ENCODE data around the gene NAV2. TPM values are rescaled to one million over a fixed set of nuclear protein-coding genes. Genes with fewer than 3 reads are reported as not detected.

NAV2 gene
- polyA plus RNA-seq, 1 donor (not counting 4 experiments of a cell fraction or from before 2014, with no cell fraction given) = 4.0 TPM

GRCh38 chr11:19836666-19837065 lies 124.0 kb downstream of the NAV2 start:
- Histone ChIP-seq H3K27ac (ENCODE audit: control insufficient read depth, insufficient read depth, low read length) (no peak overlapping the region), H3K27me3 (ENCODE audit: control insufficient read depth, extremely low read depth, insufficient read depth, low read length) (no peaks in the 10 kb centered on the region), H4K20me1 (ENCODE audit: control insufficient read depth, extremely low read depth, insufficient read depth, low read length) (no peaks in the 10 kb centered on the region), H3K9me1 (ENCODE audit: control insufficient read depth, extremely low read depth, insufficient read depth, low read length) (no peaks in the 10 kb centered on the region), H3K79me2 (ENCODE audit: control insufficient read depth, insufficient read depth, low read length) (no peaks in the 10 kb centered on the region), H3K36me3 (ENCODE audit: control insufficient read depth in 2 of 2, extremely low read depth in 1 of 2, insufficient read depth in 2 of 2, low read length in 2 of 2) (no peaks in the 10 kb centered on the region), H3K4me2 (ENCODE audit: control insufficient read depth, extremely low read depth, insufficient read depth, low read depth, low read length) (no peak overlapping the region), H3K9ac (ENCODE audit: control insufficient read depth, extremely low read depth, insufficient read depth, low read length) (no peak overlapping the region), H3K9me3 (ENCODE audit: control insufficient read depth, low read depth, low read length) (no peaks in the 10 kb centered on the region), H2AFZ (ENCODE audit: control insufficient read depth, low read length) (no peak overlapping the region), H3K4me1 (ENCODE audit: control insufficient read depth, extremely low read depth, insufficient read depth, low read length) (no peaks in the 10 kb centered on the region), H3K4me3 (ENCODE audit: control insufficient read depth in 2 of 3, extremely low read depth in 1 of 3, insufficient read depth in 2 of 3, low read depth in 1 of 3, low read length in 3 of 3) (no peak overlapping the region)
- FAIRE-seq = no peak
- dilution Hi-C loops (cut with MboI; ENCODE audit: extremely low pct_ligation_motif_present, low sequenced_read_pairs) = no loop called here
- no peak for DNase-seq (ENCODE audit: low read depth, low spot score)
- no peak for TF ChIP-seq CTCF (optimal IDR thresholded peaks at IDR 0.05 in 1 of 3, IDR thresholded peaks at IDR 0.05 in 1 of 3, conservative IDR thresholded peaks at IDR 0.05 in 1 of 3; ENCODE audit: extremely low read depth in 1 of 3, insufficient read depth in 2 of 3, low read length in 3 of 3)
- no peak for TF ChIP-seq EZH2 (IDR thresholded peaks at IDR 0.05; ENCODE audit: low read length)

- TF ChIP-seq CTCF (optimal IDR thresholded peaks at IDR 0.05 in 1 of 3, IDR thresholded peaks at IDR 0.05 in 1 of 3, conservative IDR thresholded peaks at IDR 0.05 in 1 of 3; ENCODE audit: extremely low read depth in 1 of 3, insufficient read depth in 2 of 3, low read length in 3 of 3) (no peak), EZH2 (IDR thresholded peaks at IDR 0.05; ENCODE audit: low read length) (no peak)
- dilution Hi-C loops (cut with MboI; ENCODE audit: extremely low pct_ligation_motif_present, low sequenced_read_pairs) = no loop called here
- DNase-seq (ENCODE audit: low read depth, low spot score) = no peak
- no peaks in the 10 kb centered on the region for H3K27me3 ChIP-seq (ENCODE audit: control insufficient read depth, extremely low read depth, insufficient read depth, low read length)
- no peak overlapping the region for H3K4me2 ChIP-seq (ENCODE audit: control insufficient read depth, extremely low read depth, insufficient read depth, low read depth, low read length)
- no peak overlapping the region for H3K9ac ChIP-seq (ENCODE audit: control insufficient read depth, extremely low read depth, insufficient read depth, low read length)
- H3K4me3 ChIP-seq (ENCODE audit: control insufficient read depth in 2 of 3, extremely low read depth in 1 of 3, insufficient read depth in 2 of 3, low read depth in 1 of 3, low read length in 3 of 3) = no peak overlapping the region
- no peaks in the 10 kb centered on the region for H3K9me3 ChIP-seq (ENCODE audit: control insufficient read depth, low read depth, low read length)
- no peaks in the 10 kb centered on the region for H3K79me2 ChIP-seq (ENCODE audit: control insufficient read depth, insufficient read depth, low read length)
- no peak for FAIRE-seq
- no peaks in the 10 kb centered on the region for H4K20me1 ChIP-seq (ENCODE audit: control insufficient read depth, extremely low read depth, insufficient read depth, low read length)
- H2AFZ ChIP-seq (ENCODE audit: control insufficient read depth, low read length) = no peak overlapping the region
- H3K27ac ChIP-seq (ENCODE audit: control insufficient read depth, insufficient read depth, low read length) = no peak overlapping the region
- no peaks in the 10 kb centered on the region for H3K4me1 ChIP-seq (ENCODE audit: control insufficient read depth, extremely low read depth, insufficient read depth, low read length)
- no peaks in the 10 kb centered on the region for H3K36me3 ChIP-seq (ENCODE audit: control insufficient read depth in 2 of 2, extremely low read depth in 1 of 2, insufficient read depth in 2 of 2, low read length in 2 of 2)
- no peaks in the 10 kb centered on the region for H3K9me1 ChIP-seq (ENCODE audit: control insufficient read depth, extremely low read depth, insufficient read depth, low read length)
Measured at GRCh38 chr11:19838994-19839768, 126.5 kb downstream of the NAV2 start.
